ENCODE data around the gene ACACA. TPM values are rescaled to one million over a fixed set of nuclear protein-coding genes. Genes with fewer than 3 reads are reported as not detected.

ACACA gene
- total and polyA plus RNA-seq, 9 of the 15 experiments (the other 6 are each of a cell fraction or from before 2014, with no cell fraction given), result 35.9 to 135 (median 88.4) TPM

- WGBS (ENCODE audit: insufficient coverage, low coverage, missing lambda C conversion rate), result 69% methylated on average over 5 of the region's 5 CpGs
- Histone ChIP-seq H3K27ac (ENCODE audit: extremely low read depth, low read depth, low read length) (no peak overlapping the region), H3K4me2 (ENCODE audit: insufficient read depth, low read length) (no peak overlapping the region), H3K4me3 (no peak overlapping the region), H2AFZ (ENCODE audit: low read depth, low read length) (no peak overlapping the region), H3K9me1 (ENCODE audit: control insufficient read depth, insufficient read depth, low read length) (no peaks in the 10 kb centered on the region), H3K36me3 (ENCODE audit: control insufficient read depth, insufficient read depth, low read length) (peaks cover 50% of the 10 kb centered on the region; the same call in 2 of the 3 replicates), H3K4me1 (replicated peaks in 1 of 2; ENCODE audit: control insufficient read depth in 2 of 2, insufficient read depth in 2 of 2, low read length in 2 of 2) (no peaks in the 10 kb centered on the region; a peak in 1 of 5 replicates), H3K9ac (ENCODE audit: insufficient read depth in 1 of 2, low read depth in 2 of 2, low read length in 2 of 2) (no peak overlapping the region), H3K9me3 (replicated peaks; ENCODE audit: control insufficient read depth, insufficient read depth, low read depth, low read length) (no peaks in the 10 kb centered on the region), H3K27me3 (ENCODE audit: control insufficient read depth in 2 of 2, insufficient read depth in 2 of 2, low read length in 2 of 2) (no peaks in the 10 kb centered on the region), H4K20me1 (replicated peaks; ENCODE audit: control insufficient read depth, insufficient read depth, low read length) (no peaks in the 10 kb centered on the region), H3K79me2 (ENCODE audit: control insufficient read depth, insufficient read depth, low read length) (no peaks in the 10 kb centered on the region)
- FAIRE-seq (no peak), ATAC-seq (peak; percentile 50), DNase-seq (ENCODE audit: extremely low read depth in 1 of 4, low spot score in 3 of 4) (no peak)
- in situ Hi-C loops (cut with MboI), result no loop called here
- intact Hi-C loops (cut with micrococcal nuclease), result no loop called here
- BruUV-seq (replicated peaks), result no TSS peak
- TF ChIP-seq, protein P1, sequence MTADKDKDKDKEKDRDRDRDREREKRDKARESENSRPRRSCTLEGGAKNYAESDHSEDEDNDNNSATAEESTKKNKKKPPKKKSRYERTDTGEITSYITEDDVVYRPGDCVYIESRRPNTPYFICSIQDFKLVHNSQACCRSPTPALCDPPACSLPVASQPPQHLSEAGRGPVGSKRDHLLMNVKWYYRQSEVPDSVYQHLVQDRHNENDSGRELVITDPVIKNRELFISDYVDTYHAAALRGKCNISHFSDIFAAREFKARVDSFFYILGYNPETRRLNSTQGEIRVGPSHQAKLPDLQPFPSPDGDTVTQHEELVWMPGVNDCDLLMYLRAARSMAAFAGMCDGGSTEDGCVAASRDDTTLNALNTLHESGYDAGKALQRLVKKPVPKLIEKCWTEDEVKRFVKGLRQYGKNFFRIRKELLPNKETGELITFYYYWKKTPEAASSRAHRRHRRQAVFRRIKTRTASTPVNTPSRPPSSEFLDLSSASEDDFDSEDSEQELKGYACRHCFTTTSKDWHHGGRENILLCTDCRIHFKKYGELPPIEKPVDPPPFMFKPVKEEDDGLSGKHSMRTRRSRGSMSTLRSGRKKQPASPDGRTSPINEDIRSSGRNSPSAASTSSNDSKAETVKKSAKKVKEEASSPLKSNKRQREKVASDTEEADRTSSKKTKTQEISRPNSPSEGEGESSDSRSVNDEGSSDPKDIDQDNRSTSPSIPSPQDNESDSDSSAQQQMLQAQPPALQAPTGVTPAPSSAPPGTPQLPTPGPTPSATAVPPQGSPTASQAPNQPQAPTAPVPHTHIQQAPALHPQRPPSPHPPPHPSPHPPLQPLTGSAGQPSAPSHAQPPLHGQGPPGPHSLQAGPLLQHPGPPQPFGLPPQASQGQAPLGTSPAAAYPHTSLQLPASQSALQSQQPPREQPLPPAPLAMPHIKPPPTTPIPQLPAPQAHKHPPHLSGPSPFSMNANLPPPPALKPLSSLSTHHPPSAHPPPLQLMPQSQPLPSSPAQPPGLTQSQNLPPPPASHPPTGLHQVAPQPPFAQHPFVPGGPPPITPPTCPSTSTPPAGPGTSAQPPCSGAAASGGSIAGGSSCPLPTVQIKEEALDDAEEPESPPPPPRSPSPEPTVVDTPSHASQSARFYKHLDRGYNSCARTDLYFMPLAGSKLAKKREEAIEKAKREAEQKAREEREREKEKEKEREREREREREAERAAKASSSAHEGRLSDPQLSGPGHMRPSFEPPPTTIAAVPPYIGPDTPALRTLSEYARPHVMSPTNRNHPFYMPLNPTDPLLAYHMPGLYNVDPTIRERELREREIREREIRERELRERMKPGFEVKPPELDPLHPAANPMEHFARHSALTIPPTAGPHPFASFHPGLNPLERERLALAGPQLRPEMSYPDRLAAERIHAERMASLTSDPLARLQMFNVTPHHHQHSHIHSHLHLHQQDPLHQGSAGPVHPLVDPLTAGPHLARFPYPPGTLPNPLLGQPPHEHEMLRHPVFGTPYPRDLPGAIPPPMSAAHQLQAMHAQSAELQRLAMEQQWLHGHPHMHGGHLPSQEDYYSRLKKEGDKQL (CRISPR knock-in tag; IDR thresholded peaks at IDR 0.05; ENCODE audit: borderline replicate concordance), result no peak
- TF ChIP-seq GATAD2B (IDR thresholded peaks at IDR 0.05; ENCODE audit: borderline replicate concordance) (no peak), MNT (conservative IDR thresholded peaks at IDR 0.05) (0 out of 4 replicates have a peak, but pooled peaks of 1 of the 2 experiments have one; percentile 28), EP400 (IDR thresholded peaks at IDR 0.05) (no peak)
- CTCF ChIA-PET (ENCODE audit: low intra/inter-chr PET ratio), result no interaction called here
- POLR2A ChIA-PET, result interaction anchor here (0.6 to 1.5 kb wide), 5 partner anchors 11 to 405 kb away, joined by 3 to 10 read pairs (median 3); no protein-coding TSS in a partner anchor
Observed at GRCh38 chr17:37084372-37084771, 322.3 kb downstream of the ACACA start.

Data from K562 (cell line).